NCI-H146 (cell line): ENCODE measurements around the gene LRP2.
A peak's percentile ranks its signal among the peaks of the same experiment; 100 is the strongest.

Source experiments
- DNase-seq: peaks from one replicate; lab custom pipeline; 2025; lab: John Stamatoyannopoulos, UW

The LRP2 gene

DNA sequence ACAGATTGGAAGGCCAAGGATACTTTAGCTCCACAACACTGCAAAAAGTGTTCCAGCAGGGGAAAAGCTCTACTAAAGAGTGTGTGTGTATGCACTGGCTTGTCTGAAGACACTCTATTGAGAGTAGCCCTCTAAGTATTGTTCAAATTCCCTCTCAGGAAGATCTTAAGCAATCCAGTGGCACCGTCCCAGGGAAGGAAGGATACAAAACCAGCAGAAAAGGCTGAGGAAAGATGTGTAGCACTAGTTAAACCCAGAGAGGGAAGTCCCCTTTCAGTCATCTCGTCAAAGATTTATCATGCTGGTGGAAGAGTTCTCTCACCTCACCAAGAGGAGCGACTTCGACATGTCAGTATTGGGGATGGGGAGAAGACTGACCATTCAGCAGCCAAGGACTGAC is 242.5 kb downstream of the LRP2 start:
- DNase-seq: no peak

DNA sequence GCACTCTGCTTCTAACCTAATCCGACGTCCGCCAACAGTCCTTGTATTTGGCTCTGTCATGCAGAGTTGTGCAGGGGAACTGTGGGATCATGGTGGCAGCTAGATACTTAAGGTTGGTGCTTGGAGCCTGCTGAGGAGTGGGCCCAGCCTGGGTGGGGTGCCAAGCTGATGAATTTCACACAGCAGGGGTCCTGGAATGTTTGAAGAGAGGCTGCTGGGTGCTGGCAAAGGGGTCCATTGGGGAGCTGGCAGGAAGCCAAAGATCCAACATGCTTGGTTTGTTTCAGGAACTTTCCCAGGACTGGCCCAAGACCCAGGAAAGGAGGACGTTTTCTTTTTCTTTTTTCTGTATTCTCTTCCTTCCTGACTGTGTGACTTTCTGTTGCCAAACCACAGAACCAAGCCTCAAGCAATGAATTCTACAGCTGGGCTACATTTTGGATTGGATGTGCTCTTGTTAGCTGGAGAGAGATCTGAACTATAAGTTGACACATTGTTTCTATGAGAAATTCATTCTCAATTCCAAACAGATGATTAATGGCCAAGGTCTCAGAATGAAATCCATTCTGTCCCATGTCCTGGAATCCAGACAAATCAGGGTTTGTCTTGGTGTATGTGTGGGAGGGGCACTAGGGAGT is 243.1 kb downstream of the LRP2 start:
- no peak for DNase-seq

DNA sequence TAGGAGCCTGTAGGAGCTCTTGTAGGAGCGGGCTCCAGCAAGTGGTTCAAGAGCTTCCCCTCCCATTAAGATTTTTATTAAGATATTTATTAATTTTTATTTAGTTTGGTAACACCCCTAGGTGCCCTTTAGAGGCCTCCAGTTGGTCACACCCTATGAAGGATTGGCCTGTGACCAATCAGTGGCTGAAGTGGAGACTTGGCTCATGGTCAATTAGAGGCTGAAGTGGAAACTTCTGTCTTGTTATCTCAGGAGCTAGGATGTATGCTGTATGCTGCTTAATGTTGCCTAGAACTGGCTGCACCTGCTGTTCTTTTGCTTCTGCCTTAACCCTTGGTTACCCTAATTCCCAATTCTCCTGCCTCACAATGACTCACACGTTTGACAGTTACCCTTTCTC is 244.3 kb downstream of the LRP2 start:
- no peak for DNase-seq

GRCh38 chr2:169116993-169117392 is 245.3 kb downstream of the LRP2 start:
- DNase-seq: no peak

DNA sequence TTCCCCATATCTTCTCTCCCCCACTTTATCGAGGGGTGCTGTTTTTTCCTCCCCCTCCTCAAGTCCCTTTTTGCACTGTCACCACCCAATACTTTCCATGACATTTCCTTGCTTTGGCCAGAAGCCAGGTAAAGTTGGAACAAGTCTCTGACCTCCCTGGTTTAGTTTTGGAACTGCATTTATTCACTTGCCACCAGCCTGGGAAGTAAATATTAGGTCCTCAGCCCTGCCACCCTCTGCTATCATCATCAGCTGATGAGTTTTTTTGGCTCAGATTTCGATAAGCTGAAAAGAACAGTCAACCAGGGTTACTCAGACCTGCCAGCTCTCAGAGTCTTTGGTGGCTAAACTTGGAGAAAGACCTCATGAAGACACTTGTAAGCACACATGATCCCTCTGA is 246.0 kb downstream of the LRP2 start:
- no peak for DNase-seq

- no peak for DNase-seq
Observed at GRCh38 chr2:169114056-169114455, 248.3 kb downstream of the LRP2 start.

DNA sequence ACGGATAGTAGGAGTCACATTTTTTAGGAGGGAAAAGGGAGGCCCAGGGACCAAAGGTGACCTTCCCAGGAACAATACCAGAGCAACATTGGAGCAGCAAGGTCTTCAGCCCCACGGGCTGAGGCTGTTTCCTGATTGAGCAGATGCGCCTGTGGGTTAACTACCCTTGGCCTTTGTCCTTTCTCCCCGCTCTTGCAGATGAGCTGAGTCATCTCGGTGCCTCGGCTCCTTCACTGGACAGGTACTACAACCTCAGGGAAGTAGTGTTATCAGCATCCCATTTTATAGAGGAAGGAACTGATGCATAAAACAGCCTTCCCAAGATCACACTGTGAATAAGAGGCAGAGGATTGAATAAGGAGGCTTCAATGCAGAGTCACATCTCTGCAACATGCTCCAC is 249.5 kb downstream of the LRP2 start:
- no peak for DNase-seq

DNA sequence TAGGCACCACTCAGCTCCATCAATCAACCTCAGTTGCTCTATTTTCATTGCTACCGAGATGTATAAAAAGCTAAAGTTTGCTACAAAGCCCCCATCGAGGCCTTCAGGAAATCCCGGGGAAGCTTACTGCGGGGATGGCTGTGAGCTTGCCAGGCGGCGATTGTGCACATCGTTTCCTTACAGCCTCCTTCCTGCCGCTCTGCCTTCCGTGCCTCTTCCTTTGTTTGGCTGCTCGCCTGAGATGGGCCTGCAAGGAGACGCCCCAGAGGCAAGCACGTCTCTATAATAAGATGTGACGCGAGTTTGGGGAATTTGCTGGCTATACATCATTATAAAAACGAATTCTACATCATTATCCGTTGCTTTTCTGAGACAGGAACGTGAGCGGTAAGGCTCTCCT is 251.4 kb downstream of the LRP2 start:
- DNase-seq: no peak

- DNase-seq: no peak
Observed at GRCh38 chr2:169110419-169110818, 251.9 kb downstream of the LRP2 start.

DNA sequence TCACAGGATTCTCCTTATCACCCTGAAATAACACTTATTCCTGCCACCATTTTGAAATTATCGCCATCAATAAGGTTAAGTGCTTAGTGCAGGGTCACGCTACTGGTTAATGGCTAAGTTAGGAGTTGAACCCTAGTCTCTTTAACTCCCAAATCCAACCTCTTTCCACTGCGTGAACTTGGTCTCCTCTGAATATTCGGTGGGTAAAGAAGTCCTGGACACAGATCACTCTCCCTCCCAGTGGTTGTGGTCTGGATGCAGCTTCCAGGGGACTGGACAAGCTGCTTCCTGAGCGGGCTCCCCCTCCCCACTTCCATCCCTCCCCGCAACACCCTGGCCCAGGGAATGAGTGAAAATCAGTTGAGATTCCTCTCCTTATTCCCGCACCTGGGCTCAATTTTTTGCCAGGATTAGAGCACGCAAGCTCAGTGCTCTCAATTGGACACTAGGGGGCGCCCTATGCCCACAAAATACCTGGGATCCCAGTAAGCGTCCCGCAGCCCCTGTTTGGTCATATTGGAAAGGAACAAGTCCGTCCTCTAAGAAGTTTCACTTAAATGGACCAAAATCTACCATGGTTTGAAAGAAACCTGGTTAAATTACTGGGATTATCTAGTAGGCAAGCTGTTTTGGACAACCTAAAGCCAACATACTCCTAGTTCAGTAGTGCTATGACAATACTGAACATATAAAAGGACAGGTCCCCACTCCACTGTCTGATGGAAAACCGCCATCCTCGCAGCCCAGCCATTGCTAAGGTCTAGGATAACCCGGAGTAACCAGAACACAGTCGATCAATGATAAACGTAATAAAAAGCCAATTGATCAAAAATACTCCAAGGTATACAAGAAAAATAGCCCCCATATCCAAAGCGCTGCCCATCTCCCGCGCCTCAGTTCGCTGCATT is 252.6 kb downstream of the LRP2 start:
- DNase-seq: peak; percentile 51

DNA sequence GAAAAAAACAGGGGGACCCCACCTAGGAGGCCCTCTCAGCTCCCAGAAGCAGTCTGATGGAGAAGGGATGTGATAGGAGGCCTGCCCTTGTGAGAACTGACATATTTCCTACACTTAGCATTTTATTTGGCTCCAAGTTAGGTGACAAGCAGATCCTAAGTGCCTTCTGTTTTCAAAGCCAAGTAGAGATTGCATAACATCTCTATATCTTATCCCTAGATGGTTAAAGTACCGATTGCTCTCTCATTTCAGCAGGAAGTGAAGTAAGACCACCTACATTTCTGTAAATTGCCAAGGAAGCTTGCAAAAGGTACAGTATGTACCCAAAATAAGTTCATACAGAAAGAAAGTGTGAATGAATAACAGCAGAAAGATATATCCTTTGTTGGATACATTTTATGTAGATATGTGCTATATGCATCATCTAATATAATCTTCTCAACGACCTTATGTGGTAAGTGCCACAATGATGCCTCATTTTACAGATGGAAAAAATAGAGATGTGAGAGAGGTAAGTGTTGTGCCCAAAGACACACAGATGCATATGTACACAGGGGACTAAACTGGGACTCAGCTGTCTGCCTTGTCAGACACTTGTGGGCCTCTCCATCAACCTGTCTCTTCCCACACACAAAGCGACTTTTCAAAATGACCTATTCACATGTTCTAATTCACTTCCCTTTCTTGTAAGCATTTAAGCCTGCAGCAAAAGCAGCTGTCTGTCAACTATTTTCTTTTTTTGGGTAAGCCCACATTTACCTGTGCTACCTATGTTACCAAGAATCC is 254.0 kb downstream of the LRP2 start:
- DNase-seq: no peak

GRCh38 chr2:169107645-169108044 is 254.7 kb downstream of the LRP2 start:
- DNase-seq: no peak

DNA sequence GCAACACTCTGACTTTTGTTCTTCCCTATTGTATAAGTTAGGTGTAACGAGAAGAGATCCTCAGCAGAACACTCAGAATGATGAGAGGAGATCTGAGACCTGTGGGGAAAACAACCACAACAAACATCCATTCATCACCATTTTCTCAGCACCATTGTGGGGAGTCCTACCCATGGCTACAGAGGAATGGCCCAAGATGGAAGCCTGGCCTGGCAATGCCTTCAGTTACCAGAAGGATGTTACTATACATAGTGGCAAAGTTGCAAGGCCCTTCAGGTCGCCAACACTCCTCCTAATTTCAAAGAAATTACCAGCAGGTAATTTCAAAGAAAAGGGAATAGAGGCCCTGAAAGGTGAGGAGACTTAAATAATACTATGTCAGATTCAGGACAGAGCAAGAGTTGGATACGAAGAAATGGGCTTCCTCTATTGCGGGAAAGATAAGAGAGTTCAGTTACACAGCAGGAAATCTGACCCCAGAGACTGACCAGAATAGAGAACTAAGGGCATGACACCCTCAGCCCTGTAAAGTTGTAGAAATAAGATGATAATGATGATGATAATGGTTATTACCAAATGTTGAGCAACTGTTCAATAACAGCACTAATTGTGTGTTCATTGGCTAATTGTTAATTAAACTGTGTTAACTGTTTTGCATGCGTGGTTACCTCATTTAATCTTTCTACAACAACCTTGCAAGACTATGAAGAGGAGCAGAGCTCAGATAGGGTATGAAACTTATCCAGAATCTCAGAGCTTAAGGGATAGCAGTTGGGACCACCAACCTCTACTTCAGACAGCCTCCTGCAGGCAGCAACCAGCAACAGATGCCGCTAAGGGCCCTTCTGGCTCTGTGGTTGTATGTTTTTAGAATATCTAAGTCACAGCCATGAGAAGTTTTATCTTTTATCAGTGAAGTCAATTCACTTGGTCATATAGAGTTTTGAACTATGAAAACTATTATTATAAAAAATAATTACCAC is 255.5 kb downstream of the LRP2 start:
- no peak for DNase-seq

DNA sequence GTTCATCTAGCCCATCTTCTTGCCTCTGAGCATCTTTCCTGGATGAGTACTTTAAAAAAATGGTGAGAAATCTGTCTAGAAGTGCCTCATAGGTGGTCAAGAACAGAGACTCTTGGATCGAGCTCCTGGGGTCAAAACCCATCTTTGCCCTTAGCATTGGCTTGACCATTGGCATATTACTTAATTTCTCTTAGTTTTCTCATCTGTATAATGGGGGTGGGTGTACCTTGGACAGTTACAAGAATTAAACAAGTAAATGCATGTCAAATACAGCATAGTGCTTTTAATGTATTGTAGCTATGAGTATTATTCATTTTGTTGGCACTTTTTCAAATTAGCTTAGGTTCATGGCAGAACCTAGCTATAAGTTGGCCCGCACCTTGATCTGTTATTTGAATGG is 256.2 kb downstream of the LRP2 start:
- no peak for DNase-seq

DNA sequence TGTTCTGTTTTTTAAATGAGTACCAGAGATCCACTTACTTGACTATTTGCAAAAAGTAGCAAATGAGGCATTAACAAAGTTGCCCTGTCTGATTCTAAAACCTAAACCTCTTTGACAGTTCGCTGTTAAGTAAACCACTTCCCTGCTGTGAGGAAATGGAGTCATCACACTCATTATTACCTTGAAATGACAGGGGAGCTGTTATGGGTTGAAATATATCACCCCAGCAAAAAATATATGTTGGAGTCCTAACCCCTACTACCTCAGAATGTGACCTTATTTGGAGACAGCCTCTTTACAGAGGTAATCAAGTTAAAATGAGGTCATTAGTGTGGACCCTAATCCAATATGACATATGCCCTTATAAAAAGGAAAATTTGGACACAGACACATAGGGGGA is 256.9 kb downstream of the LRP2 start:
- no peak for DNase-seq

DNA sequence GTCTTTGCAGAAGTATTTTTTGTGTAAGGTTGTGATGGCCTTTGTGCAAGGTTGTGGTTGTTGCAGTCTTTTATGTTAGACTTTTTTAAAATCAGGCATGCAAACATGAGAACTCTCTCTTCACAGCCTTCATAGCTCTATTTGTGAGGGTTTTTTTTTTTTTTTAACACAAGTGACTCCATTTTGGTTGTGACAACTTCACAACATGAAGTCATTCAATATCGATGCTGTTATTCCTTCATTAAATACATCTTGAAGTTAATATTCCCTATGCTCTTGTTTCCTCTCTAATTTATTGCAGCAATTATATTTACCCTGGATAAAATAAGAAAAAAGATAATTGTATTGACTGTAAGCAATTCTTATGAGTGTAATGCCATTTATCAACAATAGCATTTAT is 257.5 kb downstream of the LRP2 start:
- no peak for DNase-seq

DNA sequence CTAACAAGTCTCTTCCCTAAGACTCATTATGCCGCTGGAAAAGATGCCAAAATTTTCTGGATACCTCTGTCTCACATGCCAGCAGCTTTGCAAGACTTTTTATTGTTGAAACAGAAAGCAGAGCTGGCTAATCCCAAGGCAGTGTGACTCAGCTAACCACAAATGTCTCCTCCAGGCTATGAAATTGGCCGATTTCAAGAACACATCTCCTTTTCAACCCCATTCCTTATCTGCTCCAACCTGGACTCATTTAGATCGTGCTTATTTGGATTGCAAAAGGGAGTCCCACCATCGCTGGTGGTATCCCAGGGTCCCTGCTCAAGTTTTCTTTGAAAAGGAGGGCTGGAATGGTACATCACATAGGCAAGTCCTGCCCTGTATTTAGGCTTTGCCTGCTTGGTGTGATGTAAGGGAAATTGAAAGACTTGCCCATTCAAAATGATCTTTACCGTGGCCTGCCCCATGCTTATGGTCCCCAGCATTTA is 266.7 kb downstream of the LRP2 start:
- DNase-seq: no peak

DNA sequence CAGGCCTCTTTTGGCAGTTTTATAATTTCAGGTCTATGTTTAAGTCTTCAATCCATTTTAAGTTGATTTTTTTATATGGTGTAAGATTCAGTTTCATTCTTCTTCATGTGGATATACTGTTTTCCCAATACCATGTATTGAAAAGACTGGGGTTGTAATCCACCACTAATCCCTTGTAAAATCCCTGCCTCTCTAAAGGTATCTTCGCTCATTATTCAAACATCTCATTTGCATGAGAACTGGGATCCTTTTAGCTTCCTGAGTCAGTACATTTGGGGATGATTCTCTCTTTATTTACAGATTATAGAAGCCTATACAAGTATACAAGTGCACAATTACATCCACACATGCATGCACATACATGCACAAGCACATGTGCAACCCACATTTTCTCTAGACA is 267.7 kb downstream of the LRP2 start:
- no peak for DNase-seq

DNA sequence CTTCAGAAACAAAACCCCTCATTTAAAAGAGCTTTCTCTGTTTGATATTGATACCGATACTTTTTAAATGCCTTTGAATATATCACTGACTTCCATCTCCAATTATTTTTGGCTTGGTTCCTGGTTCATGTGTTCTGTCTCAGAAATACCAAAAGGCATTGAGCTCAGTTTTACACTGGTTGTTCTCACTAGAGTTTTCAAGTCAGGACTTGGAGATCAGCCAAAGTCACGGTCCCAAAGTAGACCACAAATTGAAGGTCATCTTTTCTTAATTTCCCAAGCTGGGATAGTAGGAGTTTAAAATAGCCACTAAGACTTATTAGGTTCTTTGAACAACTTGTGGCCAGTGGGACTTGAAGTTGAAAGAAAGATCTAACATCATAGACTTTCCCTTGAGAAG is 268.8 kb downstream of the LRP2 start:
- DNase-seq: no peak

- DNase-seq: no peak
Observed at GRCh38 chr2:169091761-169092519, 270.4 kb downstream of the LRP2 start.

DNA sequence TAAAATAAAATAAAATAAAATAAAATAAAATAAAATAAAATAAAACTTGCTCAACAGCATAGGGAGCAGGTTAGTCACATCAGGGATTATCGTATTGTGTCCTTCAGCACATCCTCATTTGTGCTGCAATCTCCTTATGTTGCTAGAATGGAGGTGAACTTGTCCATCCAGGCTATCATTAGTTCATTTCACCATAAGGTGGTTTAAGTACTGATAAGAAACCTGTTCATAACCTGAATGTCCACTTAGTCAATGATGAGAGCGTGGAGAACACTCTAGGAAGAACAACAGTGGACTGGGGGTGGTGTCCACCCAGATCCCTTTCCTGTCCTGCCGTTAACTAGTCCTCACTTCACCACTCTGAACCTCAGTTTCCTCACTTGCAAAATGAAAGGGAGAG is 271.1 kb downstream of the LRP2 start:
- DNase-seq: no peak
